CD4-positive, alpha-beta T cell treated with Interleukin-4 for 1 hour (primary cell): ENCODE results near the gene MIEF1.

Source experiments
- DNase-seq, 2 donors: peaks; one replicate each; pipeline ENCODE4 v3.0.0-alpha.2; 2020 to 2022

Gene MIEF1

GRCh38 chr22:39563571-39564428 is 61.7 kb downstream of the MIEF1 start:
- DNase-seq, result no peak

GRCh38 chr22:39565414-39565944 is 63.4 kb downstream of the MIEF1 start:
- no peak for DNase-seq

- peak; percentile 35 to 49 for DNase-seq
Observed at GRCh38 chr22:39567135-39567946, 65.3 kb downstream of the MIEF1 start.
